Measurements from ENCODE around the gene CDK17.
A peak's percentile ranks its signal among the peaks of the same experiment; 100 is the strongest.

- TF ChIP-seq, protein P1, sequence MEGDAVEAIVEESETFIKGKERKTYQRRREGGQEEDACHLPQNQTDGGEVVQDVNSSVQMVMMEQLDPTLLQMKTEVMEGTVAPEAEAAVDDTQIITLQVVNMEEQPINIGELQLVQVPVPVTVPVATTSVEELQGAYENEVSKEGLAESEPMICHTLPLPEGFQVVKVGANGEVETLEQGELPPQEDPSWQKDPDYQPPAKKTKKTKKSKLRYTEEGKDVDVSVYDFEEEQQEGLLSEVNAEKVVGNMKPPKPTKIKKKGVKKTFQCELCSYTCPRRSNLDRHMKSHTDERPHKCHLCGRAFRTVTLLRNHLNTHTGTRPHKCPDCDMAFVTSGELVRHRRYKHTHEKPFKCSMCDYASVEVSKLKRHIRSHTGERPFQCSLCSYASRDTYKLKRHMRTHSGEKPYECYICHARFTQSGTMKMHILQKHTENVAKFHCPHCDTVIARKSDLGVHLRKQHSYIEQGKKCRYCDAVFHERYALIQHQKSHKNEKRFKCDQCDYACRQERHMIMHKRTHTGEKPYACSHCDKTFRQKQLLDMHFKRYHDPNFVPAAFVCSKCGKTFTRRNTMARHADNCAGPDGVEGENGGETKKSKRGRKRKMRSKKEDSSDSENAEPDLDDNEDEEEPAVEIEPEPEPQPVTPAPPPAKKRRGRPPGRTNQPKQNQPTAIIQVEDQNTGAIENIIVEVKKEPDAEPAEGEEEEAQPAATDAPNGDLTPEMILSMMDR (IDR thresholded peaks at IDR 0.05): peak in 1 of 3 experiments; percentile 35
- TF ChIP-seq POLR2A (IDR thresholded peaks at IDR 0.05) (no peak), POLR2AphosphoS5 (IDR thresholded peaks at IDR 0.05; ENCODE audit: insufficient read depth in 1 of 2, low read depth in 1 of 2) (peak in 1 of 2 donors; percentile 75)
These were observed 1.0 kb upstream of the CDK17 start for GRCh38 chr12:96401076-96401871.
